Measurements from ENCODE around the gene TMEM179. TPM values are rescaled to one million over a fixed set of nuclear protein-coding genes. Genes with fewer than 3 reads are reported as not detected.
A peak's percentile ranks its signal among the peaks of the same experiment; 100 is the strongest.

TMEM179 gene
- total RNA-seq, 4 donors from 2014 or later, result 0.46 to 1.9 (median 0.72) TPM

DNA sequence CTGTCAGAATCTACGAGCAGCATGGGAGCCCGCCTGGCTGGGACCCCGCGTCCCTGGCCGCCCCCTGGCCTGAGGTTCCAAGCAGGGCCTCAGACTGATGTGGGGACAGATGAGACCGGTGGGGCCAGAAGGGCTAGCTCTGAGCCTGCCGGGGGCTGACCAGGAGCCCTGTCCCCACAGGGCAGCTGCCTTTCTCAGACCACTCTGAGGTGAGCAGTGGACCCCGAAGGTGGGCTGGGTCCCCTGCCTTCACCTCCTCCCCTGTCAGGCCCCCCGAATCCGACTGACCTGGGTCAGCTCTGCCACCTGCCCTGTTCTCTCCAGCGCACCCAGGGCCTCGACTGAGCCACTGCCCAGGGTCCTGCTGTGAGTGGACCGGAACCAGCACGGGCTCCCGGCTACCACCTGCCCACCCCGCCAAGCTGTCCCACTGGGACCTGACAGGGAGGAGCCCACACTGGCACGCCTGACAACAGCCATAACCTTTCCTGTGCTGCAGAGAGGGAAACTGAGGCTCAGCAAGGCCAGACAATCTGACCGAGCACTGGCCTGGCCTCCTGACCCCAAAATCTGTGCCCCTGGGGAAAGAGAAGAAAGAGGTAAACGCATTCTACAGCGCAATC, 29.7 kb upstream of the TMEM179 start:
- TF ChIP-seq EP300 (IDR thresholded peaks at IDR 0.05) (no peak), POLR2AphosphoS5 (IDR thresholded peaks at IDR 0.05) (no peak), POLR2A (IDR thresholded peaks at IDR 0.05) (no peak)
- TF ChIP-seq, protein P1, sequence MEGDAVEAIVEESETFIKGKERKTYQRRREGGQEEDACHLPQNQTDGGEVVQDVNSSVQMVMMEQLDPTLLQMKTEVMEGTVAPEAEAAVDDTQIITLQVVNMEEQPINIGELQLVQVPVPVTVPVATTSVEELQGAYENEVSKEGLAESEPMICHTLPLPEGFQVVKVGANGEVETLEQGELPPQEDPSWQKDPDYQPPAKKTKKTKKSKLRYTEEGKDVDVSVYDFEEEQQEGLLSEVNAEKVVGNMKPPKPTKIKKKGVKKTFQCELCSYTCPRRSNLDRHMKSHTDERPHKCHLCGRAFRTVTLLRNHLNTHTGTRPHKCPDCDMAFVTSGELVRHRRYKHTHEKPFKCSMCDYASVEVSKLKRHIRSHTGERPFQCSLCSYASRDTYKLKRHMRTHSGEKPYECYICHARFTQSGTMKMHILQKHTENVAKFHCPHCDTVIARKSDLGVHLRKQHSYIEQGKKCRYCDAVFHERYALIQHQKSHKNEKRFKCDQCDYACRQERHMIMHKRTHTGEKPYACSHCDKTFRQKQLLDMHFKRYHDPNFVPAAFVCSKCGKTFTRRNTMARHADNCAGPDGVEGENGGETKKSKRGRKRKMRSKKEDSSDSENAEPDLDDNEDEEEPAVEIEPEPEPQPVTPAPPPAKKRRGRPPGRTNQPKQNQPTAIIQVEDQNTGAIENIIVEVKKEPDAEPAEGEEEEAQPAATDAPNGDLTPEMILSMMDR (IDR thresholded peaks at IDR 0.05), result no peak
- peak overlapping the region in 1 of 4 donors; percentile 38 for H3K27ac ChIP-seq
- no peaks in the 10 kb centered on the region for H3K4me1 ChIP-seq
- H3K4me3 ChIP-seq, result no peak overlapping the region
- WGBS, 2 donors (ENCODE audit: low coverage in 1 of 2), result no CpG with 5 or more reads among the region's 20 CpGs
- H3K36me3 ChIP-seq, result no peaks in the 10 kb centered on the region
- peaks cover 0 to 6% (median 0%) of the 10 kb centered on the region in 3 donors for H3K9me3 ChIP-seq
- ATAC-seq, result no peak
- peaks cover 59% of the 10 kb centered on the region for H3K27me3 ChIP-seq

DNA sequence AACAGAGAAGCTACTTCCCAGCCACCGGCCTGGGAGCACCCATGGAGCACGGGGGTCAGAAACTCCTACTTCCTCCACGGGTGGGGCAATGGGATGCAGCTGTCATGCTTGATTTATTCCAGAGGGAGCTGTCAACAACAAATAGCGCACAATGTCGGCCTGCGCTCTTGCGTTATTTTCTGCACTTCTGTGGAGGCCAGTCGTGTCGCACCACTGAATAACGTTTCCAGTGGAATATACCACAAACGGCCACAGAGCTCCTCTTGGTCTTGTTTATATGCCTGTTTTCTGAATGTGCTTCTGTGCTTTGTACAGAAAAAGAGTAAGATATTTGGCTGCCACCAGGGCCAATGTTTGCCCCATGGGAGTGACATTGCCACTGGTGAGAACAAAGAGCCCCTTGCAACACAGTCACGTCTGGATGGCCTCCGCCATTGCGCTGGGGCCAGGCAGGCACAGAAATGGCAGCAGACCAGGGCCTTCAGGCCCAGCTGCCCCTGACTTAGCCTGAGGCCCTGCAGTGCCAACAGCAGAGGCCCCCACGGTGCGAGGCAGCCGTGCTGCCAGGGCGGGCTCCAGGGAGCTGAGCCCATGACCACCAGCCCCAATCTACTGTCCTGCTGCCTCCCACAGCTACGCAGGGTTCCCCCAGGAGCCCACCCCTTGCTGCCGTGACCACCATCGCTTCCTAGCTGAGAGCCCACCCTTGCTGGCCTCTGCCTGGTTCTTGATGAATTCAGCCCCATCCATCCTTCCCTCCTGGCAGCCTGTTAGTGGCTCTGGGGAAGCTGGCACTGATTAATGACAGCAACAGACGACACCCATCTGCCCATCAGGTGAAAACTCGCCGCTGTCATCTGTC, 28.9 kb upstream of the TMEM179 start:
- peak; percentile 31 for ATAC-seq

DNA sequence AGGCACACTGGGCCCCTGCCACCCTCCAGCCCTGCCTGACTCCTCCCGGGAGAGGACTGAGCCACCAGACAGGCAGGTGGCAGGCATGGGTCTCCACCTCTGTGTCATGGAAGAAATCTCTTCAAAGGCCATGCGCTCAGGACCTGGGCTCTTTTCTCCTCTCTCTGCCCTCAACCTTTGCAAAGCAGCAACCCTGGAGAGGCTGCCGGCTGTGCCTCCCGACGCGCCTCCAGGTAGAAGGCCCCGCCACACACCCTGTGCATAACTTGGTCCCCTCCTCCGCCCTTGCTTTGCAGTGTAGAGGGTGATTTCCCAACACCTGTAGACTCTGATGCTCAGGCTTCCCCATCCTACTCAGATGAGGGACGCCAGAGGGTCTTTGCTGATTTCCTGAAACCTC, 28.2 kb upstream of the TMEM179 start:
- no peak for TF ChIP-seq POLR2A (IDR thresholded peaks at IDR 0.05)
- no peak for TF ChIP-seq POLR2AphosphoS5 (IDR thresholded peaks at IDR 0.05)
- no peak for TF ChIP-seq EP300 (IDR thresholded peaks at IDR 0.05)
- TF ChIP-seq, protein P1 (IDR thresholded peaks at IDR 0.05), result no peak

More for the DNA sequence above, 28.9 kb upstream of the TMEM179 start:
- H3K4me3 ChIP-seq, result no peak overlapping the region
- peaks cover 55% of the 10 kb centered on the region for H3K27me3 ChIP-seq
- peak overlapping the region in 1 of 4 donors; percentile 38 for H3K27ac ChIP-seq
- peaks cover 0 to 11% (median 0%) of the 10 kb centered on the region in 3 donors for H3K9me3 ChIP-seq
- H3K4me1 ChIP-seq, result no peaks in the 10 kb centered on the region
- WGBS, 2 donors (ENCODE audit: low coverage in 1 of 2), result 39 to 70% methylated on average over 3 to 7 of the region's 24 CpGs
- TF ChIP-seq, protein P1 (IDR thresholded peaks at IDR 0.05), result no peak
- TF ChIP-seq POLR2A (IDR thresholded peaks at IDR 0.05), result no peak
- TF ChIP-seq EP300 (IDR thresholded peaks at IDR 0.05), result no peak
- TF ChIP-seq POLR2AphosphoS5 (IDR thresholded peaks at IDR 0.05), result no peak
- H3K36me3 ChIP-seq, result no peaks in the 10 kb centered on the region

DNA sequence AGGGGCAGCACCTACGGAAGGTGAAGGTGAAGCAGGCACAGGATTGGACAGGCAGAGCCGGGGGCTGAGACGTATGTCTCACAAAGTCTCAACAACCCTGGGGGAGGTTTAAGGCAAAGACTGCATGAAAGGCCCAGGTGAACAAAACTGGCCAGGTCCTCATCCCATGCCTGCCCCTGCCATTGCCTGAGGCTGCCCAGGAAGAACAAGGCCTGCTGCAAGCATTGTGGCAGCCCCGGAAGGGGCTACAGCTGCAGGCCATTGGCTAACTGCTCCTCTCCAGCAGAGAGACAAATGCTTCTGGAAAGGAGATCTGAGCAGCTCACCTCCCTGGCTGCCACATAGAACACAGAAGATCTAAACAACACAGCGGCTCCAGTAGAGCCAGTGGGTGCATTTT, 20.4 kb upstream of the TMEM179 start:
- no peak for TF ChIP-seq EP300 (IDR thresholded peaks at IDR 0.05)
- TF ChIP-seq, protein P1 (IDR thresholded peaks at IDR 0.05), result no peak
- no peak for TF ChIP-seq POLR2AphosphoS5 (IDR thresholded peaks at IDR 0.05)
- no peak for TF ChIP-seq POLR2A (IDR thresholded peaks at IDR 0.05)
- H3K4me3 ChIP-seq, result no peak overlapping the region
- H3K9me3 ChIP-seq, result peaks cover 0 to 26% (median 0%) of the 10 kb centered on the region in 3 donors
- WGBS, 2 donors (ENCODE audit: low coverage in 1 of 2), result 60 to 65% methylated on average over 3 of the region's 5 CpGs
- no peaks in the 10 kb centered on the region for H3K4me1 ChIP-seq
- H3K27ac ChIP-seq, result no peak overlapping the region
- H3K36me3 ChIP-seq, result no peaks in the 10 kb centered on the region
- peaks cover 54% of the 10 kb centered on the region for H3K27me3 ChIP-seq
- no peak for ATAC-seq

More for the DNA sequence above, 28.2 kb upstream of the TMEM179 start:
- Histone ChIP-seq H3K36me3 (no peaks in the 10 kb centered on the region), H3K27me3 (peaks cover 51% of the 10 kb centered on the region), H3K4me1 (no peaks in the 10 kb centered on the region), H3K9me3 (peaks cover 0 to 15% (median 0%) of the 10 kb centered on the region in 3 donors), H3K4me3 (no peak overlapping the region), H3K27ac (no peak overlapping the region)
- no peak for ATAC-seq
- WGBS, 2 donors (ENCODE audit: low coverage in 1 of 2), result 33 to 86% methylated on average over 1 to 9 of the region's 9 CpGs
